Limb (tissue), 2 donors: ENCODE results near the gene SELENOW.
"Not testable (repeated sequence)": the region's sequence is repeated elsewhere in the genome, so short reads cannot be mapped to it uniquely, and the experiment has no call there.

Source experiments
- DNase-seq, 2 donors: peaks; one replicate each; pipeline ENCODE4 v3.0.0-alpha.2; 2016; ENCODE audit errors: extremely low spot score in 2 of 2

Gene SELENOW

DNA sequence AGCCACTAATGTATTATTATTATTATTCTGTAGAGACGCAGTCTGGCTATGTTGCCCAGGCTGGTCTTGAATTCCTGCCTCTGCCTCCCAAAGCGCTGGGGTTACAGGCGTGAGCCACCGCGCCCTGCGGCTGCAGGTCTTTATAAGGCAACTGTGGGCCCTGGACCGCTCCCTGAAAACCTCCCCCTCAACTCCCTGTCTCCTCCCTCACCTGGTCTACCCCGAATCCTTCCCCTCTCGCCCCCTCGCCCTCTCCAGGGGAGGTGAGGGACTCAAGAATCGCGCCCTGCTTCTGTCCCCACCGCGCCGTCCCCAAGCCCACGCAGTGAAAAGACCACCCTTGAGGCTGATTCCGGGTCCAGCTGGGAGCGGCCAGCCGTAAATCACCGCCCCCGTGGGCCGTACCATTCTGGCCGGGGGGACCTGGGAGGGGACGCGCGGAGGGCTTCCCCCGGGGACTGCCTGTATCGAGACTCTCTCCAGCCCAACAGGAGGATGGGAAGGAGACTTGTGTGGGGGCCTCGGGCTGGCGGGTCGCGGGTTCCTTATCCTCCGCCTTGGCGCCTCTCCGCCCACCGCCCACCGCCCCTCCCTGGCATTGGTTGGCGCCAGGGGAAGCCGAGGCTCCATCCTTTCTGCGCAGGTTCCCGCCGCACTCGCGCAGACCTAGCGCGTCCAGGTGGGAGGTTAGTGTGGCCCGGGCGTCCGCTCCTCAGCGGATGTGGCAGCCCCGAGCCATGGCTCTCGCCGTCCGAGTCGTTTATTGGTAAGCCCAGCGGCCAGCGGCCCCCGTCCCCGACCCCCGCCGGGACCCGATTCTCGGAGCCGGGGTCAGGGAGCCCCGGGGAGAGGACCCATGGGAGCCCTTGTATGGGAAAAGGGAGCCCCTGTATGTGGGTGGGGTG, at the start of gene SELENOW:
Gene SELENOW, plus strand, starts transcription at position 655 of the 905 bp plus-strand sequence. Its CDS starts 83 bp downstream, at position 738.
- peak; percentile 73 to 93 for DNase-seq

DNA sequence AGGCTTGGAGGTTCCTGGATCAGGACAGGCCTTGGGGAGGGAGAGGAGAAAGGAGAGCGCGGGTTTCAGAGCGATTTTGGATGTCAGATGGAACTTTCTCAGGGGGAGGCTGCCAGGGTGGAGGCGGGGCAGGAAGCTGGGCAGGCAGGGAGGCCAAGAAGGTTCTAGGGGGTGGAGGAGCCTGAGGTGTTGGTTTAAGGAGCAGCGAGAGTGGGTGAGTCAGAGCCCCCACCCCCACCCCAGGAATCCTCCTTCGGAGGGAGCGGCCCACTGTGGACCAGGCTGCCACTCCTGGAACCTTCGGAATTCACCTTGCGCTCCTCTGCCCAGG, 49.1 kb upstream of the SELENOW start:
- peak; percentile 34 to 60 for DNase-seq

DNA sequence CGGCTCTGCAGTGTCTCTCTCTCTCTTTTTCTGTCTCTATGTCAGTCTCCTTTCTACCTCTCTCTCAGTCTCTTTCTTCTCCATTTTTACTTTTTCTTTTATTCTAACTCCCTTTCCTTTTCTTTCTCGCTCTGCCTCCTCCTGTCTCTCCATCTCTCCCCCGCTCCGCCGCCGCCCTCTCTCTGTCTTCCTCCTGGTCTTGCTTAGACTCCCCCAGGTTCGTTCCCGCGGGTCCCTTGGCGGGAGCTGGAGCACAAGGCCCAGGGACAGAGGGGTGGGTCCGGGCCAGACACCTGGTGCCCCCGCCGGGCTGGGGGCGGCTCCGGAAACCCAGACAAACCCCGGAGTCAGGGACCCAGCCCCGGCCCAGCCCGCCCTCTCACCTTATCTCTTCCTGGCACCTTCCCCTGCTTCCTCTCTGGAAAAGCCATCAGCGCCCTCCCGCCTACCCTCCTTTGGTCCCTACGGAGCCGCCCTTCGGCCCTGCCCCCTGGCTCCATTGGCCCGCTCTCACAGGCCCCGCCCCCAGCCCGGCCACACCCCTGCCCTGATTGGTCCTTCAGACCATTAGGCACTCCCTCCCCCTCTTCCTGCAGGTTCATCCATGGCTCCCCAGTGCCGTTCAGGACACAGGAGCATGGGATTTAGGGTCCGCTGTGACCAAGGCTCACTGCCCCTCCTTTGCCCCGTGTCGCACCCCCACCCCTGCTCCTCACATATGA, 48.5 kb upstream of the SELENOW start:
- peak in 1 of 2 donors; percentile 55 for DNase-seq

DNA sequence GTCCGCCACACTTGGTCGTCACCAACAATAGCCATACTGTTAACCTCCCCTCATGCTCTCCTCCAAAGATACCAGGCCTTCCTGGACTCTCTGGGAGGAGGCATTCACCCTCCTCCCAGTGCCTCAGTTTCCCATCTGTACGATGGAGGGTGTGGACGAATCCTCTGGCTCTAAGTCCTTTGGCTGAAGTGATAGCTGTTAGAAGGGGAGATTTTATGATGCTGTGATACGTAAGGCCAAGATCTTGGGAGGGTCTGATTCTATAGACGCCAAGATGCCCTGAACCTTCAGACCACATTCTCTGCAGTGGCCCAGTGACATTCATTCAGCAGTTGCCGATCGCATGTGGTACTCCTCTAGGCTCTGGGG, 48.0 kb upstream of the SELENOW start:
- no peak for DNase-seq

DNA sequence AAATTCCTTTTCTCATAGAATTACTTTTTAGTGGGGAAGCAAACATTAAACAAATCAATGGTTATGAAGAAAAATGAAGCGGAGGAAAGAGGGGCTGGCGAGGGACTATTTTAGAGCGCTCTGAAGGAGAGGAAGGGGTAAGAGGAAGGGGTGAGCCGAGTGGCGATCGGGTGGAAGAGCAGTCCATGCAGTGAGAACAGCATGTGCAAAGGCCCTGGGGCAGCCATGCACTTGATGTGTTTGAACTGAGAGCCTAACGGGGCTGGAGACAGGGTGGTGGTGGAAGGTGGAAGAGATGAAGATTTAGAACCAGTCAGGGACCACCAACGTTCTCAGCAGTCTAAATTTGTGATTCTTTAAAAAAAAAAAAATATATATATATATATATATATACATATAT, 47.6 kb upstream of the SELENOW start:
- no peak for DNase-seq

DNA sequence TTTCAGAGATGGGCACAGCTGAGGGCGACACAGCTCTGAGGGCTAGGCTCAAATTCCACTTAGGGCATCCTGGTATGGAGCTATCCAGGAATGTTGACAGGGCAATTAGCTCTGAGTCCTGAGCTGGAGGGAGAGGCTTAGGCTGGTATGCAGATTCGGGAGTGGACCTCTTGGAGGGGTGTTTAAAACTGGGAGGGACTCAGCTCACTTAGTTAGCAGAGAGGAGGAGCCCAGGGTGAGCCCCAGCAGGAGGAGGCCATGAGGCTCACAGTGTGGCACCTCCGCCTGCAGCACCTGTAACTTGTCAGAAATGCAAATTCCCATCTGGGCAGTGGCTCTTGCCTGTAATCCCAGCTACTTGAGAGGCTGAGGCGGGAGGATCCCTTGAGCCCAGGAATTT, 43.4 kb upstream of the SELENOW start:
- DNase-seq: no peak

DNA sequence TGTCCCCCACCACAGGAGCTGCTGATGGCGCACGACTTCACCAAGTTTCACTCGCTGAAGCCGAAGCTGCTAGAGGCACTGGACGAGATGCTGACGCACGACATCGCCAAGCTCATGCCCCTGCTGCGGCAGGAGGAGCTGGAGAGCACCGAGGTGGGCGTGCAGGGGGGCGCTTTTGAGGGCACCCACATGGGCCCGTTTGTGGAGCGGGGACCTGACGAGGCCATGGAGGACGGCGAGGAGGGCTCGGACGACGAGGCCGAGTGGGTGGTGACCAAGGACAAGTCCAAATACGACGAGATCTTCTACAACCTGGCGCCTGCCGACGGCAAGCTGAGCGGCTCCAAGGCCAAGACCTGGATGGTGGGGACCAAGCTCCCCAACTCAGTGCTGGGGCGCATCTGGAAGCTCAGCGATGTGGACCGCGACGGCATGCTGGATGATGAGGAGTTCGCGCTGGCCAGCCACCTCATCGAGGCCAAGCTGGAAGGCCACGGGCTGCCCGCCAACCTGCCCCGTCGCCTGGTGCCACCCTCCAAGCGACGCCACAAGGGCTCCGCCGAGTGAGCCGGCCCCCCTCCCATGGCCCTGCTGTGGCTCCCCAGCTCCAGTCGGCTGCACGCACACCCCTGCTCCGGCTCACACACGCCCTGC, 37.5 kb upstream of the SELENOW start:
- no peak for DNase-seq

DNA sequence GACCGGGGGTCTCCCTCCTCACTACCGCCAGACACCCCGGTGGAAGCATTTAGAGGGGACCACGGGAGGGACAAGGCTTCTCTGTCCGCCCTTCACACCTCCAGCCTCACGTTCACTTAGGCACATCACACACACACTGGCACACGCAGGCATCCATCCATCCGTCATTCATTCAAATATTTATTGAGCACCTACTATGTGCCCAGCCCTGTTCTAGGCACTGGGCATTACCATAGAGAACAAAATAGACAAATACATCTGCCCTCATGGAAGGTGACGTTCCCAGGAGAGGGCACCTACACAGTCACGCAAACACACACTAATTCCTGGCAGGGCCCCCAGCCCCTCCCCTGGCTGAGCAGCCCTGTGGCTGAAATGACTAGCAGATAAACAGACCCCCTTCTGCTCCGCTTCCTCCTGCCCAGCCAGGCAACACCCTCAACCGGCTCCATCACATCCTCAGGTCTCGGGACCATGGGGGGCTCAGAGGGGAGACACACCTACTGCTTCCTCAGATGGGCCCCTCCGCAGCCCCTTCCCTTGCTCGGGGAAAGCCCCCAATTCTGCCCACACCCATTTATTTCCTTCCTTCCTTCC, 36.9 kb upstream of the SELENOW start:
- no peak for DNase-seq

DNA sequence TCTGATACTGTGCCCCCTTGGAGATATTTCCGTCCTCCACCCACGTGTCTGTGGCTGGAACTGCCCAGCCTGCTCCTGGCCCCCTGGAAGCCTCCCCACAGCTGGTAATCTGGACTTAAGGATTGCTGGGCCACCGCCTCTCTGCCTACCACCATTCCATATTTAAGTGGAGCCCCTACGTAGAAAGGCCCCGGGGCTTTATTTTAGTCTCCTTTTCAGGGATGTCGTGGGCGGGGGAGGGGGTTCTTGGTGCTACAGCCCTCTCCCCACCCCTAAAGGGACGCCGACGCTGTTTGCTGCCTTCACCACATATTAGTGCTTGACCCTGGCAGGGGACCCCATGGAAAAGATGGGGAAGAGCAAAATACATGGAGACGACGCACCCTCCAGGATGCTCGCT, 35.9 kb upstream of the SELENOW start:
- peak in 1 of 2 donors; percentile 27 for DNase-seq

DNA sequence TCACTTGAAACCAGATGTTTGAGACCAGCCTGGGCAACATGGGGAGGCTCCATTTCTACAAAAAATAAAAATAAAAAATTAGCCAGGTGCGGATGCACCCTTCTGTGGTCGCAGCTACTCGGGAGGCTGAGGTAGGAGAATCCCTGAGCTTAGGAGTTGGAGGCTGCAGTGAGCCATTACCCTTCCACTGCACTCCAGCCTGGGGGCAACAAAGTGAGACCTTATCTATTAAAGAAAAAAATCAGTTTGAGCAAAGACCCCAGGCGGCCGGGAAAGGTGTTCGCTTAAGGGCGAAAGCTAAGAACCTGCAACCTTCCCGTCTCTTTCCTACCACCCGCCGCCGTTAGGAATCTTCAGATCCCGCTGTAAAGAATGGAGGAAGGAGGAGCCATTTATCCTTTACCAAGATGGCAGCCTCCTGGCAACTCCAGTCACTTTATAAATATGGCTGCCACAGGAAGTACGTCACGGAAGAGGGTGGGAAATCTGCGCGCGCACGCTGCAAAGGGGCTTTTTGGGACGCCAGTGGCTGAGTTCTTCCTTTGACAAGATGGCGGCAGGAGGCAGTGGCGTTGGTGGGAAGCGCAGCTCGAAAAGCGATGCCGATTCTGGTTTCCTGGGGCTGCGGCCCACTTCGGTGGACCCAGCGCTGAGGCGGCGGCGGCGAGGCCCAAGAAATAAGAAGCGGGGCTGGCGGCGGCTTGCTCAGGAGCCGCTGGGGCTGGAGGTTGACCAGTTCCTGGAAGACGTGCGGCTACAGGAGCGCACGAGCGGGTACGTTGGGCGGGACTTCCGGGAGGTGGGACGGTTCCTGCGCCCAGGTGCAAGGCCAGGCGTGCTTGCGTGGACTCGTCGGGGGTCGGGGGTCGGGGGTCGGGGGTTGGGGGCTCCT, 33.2 kb upstream of the SELENOW start, which contains the start of gene NOP53:
Gene NOP53, plus strand, starts transcription at position 537 of the 892 bp plus-strand sequence. Its CDS starts 14 bp downstream, at position 551.
- peak; percentile 96 to 98 for DNase-seq

DNA sequence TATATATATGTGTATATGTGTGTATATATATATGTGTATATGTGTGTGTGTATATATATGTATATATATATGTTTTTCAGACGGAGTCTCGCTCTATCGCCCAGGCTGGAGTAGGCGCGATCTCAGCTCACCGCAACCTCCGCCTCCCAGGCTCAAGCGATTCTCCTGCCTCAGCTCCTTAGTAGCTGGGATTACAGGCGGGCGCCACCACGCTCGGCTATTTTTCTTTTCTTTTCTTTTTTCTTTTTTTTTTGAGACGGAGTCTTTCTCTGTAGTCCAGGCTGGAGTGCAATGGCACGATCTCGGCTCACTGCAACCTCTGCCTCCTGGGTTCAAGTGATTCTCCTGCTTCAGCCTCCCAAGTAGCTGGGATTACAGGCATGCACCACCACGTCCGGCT, 32.4 kb upstream of the SELENOW start:
- DNase-seq: not testable (repeated sequence)

DNA sequence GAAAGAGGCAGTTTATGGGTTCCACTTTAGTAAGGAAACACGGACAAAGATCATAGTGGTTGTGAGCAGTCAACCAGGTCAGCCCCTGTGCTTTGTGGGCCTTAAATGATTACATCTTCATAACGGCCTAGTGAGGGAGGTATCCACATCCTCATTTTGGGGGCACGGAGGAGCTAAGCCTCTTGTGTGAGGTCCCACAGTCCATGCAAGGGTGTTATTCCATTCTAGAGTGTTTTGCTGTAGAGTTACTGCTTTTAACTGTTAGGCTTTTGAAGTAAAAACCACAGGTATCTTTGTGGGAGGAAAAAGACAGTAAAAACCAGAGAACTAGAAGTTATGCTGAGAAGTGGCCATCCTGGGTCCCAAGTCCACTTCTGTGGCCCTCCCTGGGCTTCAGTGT, 29.2 kb upstream of the SELENOW start:
- DNase-seq: no peak

DNA sequence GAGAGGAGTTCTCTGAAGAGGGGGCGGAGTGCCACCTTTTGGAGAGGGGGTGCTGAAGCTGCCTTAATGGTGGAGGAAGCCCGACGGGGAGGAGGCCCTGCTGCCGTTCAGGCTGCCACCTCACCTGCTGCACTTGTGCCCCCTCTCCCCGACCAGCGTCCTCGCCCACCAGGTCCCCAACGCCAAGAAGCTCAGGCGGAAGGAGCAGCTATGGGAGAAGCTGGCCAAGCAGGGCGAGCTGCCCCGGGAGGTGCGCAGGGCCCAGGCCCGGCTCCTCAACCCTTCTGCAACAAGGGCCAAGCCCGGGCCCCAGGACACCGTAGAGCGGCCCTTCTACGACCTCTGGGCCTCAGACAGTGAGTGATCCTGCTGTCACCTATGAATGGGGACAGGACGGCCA, 27.8 kb upstream of the SELENOW start:
- DNase-seq: no peak

DNA sequence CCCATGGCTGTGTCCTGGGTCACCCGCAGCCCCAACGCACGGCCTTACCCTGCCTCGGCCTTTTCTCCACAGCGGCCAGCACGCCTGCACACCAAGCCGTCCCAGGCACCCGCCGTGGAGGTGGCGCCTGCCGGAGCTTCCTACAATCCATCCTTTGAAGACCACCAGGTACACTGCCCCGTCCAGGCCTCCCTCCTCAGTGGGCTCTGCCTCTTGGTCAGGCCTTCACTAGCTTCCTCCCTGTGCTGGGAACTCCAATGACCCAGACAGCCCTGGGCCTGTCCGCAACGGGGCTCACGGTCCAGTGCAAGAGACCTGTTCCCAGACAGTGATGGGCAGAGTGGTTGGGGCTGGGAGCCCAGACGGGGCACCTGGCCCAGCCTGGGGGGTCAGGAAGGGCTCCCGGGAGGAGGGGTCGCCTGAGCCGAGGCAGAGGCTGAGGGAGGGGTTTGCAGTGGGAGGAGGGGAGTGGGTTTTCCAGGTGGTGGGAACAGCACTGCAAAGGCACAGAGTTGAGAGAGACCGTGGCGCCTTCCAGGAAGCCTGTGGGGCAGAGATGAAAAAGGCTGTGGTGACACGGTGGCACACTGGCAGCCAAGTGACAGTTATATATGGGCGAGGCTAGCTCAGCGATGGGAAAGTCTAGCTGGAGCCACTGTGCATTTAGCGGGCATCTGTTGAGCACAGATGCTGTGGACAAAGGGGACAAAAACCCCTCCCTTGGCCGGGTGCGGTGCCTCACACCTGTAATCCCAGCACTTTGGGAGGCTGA, 25.9 kb upstream of the SELENOW start:
- DNase-seq: no peak

DNA sequence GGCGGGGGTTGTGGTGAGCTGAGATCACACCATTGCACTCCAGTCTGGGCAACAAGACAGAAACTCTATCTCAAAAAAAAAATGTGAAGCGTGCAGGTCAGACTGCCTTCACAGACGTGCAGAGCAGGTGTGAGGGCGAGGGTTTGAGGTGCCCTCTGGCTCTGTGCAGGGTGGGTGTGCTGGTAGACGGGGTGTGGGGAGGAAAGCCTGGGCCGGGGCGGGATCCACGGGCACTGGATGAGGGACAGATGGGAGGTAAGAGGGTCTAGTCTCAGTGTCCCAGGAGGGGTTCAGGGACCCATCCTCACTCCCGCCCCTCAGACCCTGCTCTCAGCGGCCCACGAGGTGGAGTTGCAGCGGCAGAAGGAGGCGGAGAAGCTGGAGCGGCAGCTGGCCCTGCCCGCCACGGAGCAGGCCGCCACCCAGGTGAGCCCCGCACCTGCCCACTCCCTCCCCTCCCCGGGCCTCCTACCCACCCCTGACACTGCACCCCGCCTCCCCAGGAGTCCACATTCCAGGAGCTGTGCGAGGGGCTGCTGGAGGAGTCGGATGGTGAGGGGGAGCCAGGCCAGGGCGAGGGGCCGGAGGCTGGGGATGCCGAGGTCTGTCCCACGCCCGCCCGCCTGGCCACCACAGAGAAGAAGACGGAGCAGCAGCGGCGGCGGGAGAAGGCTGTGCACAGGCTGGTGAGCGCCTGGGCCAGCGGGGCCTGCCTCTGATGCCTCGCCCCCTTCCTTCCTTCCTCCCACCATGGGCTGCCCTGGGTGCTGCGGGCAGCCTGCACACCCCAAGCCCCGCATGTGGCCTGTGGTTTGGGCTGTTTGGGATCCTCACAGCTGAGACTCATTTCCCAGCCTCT, 24.1 kb upstream of the SELENOW start:
- DNase-seq: no peak

DNA sequence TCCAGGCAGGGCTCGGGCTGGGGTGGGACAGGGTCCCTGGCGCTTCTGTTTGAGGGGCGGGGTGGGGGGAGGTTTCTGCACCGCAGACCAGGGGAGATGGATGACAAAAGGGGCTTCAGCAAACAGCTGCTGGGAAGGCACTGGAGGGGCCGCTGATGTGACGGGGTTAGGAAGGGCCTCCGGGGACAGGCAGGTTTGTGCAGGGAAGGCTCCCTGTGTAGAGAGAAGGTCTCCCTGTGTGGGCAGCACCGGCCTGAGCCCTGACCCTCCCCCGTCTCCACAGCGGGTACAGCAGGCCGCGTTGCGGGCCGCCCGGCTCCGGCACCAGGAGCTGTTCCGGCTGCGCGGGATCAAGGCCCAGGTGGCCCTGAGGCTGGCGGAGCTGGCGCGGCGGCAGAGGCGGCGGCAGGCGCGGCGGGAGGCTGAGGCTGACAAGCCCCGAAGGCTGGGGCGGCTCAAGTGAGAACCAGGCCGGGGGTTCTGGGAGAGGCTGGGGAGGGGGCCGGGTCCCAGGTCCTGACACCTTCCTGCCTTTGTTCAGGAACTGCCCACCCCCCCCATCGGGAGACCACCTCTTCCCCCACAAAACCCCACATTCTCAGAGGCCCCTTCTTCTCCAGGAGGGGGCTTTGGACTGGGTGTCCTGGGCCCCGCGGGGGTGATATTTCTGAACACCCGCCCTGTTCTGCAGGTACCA, 23.3 kb upstream of the SELENOW start:
- no peak for DNase-seq

DNA sequence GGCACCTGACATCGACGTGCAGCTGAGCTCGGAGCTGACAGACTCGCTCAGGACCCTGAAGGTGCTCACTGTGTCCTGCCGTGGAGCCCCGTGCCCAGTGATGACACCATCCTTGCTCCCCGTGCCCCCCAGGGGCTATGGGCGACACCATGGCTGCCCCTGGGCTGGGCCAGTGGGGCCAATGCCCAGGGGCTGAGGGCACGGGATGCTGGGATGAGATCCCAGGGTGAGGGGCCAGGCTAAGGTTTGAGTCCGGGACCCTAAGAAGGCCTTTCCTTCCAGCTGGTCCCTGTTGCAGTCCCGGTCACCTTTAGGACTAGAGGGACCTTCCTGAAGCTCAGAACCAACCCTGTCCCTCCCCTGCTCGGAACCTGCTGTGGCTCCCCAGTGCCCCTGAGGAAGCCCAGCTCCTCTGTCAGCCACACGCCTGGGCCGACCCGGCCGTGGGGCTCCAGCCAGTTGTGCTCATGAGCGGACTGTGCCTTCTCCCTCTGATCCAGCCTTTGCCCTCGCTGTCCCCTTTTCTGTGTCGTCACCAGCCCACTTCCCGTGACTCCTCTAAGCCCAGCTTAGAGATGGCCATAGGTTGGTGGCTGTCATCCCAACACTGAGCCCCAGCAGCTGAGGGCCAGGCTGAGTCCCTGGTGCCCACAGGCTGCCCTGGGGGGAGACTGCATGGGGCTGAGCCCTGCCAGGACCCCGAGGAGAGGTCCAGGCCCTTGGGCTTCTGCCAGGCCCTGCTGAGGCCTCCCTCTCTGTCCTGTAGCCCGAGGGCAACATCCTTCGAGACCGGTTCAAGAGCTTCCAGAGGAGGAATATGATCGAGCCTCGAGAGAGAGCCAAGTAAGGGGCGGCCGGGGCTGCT, 22.5 kb upstream of the SELENOW start:
- no peak for DNase-seq

DNA sequence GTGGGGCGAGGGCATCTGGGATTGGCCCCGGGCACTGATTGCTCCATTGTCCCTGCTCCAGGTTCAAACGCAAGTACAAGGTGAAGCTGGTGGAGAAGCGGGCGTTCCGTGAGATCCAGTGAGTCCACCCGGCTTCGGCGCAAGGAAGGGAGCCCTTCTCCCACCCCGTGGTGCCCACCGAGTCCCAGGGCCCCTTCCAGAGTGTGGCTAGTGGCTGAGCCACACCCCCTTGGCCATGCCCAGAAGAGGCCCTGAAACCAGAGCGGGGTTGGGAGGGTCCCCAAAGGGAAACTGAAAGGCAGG, 21.9 kb upstream of the SELENOW start:
- DNase-seq: no peak
